Measurements from ENCODE around the gene IQCH. TPM values are rescaled to one million over a fixed set of nuclear protein-coding genes. Genes with fewer than 3 reads are reported as not detected.

IQCH gene
- total RNA-seq, 1 donor from 2014 or later, result 1.5 TPM

DNA sequence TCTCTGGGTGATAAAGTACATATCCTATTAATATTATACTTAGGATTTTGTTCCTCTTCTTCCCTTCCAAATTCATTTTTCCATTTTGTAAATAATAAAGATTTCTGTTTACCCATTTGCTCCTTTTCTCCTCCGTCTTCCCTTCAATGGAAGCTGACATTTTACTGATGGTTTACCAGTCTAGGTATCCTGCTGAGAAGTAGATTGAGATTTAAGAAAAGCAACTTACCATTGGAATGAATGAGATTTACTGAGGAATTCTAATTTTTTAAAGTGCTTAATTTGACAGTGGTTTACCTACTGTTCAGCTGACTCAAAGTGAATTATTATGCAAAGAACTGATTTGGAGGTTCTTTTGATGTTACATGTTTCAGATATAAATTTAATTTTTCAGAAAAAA, 268.7 kb downstream of the IQCH start:
- ChIA-PET POLR2A (no interaction called here), CTCF (no interaction called here)
- peaks cover 15% of the 10 kb centered on the region for H3K36me3 Mint-ChIP-seq (ENCODE audit: low read depth)
- TF ChIP-seq CTCF (IDR thresholded peaks at IDR 0.05), result no peak
- H3K27ac Mint-ChIP-seq, result no peak overlapping the region
- no peaks in the 10 kb centered on the region for H3K9me3 Mint-ChIP-seq
- intact Hi-C loops (cut with micrococcal nuclease), result loop anchor here (5.0 kb wide), 1 partner anchor 1021 kb away; the partner anchor contains the start of gene RPL4
- no peaks in the 10 kb centered on the region for H3K27me3 Mint-ChIP-seq
- no peak overlapping the region for H3K4me3 Mint-ChIP-seq
- ATAC-seq (ENCODE audit: low read depth) (no peak), DNase-seq (no peak)
- H3K4me1 Mint-ChIP-seq, result peaks cover 22% of the 10 kb centered on the region

DNA sequence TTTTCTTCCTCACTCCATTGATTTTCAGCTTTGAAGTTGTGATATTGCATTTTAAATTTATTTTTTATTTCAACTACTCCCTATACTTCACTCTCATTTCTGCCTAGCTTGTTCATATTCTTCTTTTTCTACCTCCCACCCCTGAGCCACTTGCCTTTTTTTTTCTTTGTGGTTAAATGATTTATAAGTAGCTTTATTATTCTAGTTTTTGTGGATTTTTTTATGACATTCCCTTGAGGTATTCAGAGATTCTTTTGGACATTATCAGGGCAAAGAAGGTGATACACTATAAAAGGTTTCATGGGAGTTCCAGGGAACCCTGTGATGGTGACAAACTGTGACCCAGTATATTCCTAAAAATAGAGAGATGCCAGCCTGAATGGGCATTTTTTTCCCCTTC, 269.6 kb downstream of the IQCH start:
- Mint-ChIP-seq H3K36me3 (ENCODE audit: low read depth) (peaks cover 15% of the 10 kb centered on the region), H3K4me1 (peaks cover 22% of the 10 kb centered on the region), H3K27me3 (no peaks in the 10 kb centered on the region), H3K4me3 (no peak overlapping the region), H3K9me3 (no peaks in the 10 kb centered on the region), H3K27ac (no peak overlapping the region)
- POLR2A ChIA-PET, result interaction anchor here (0.6 kb wide), 1 partner anchor 39 kb away, joined by 3 read pairs; no protein-coding TSS in a partner anchor
- CTCF ChIA-PET, result interaction anchor here (0.9 kb wide), 1 partner anchor 302 kb away, joined by 3 read pairs; no protein-coding TSS in a partner anchor
- DNase-seq, result no peak
- ATAC-seq (ENCODE audit: low read depth), result no peak
- intact Hi-C loops (cut with micrococcal nuclease), result loop anchor here (5.0 kb wide), 1 partner anchor 1022 kb away; the partner anchor contains the start of gene RPL4
- TF ChIP-seq CTCF (IDR thresholded peaks at IDR 0.05), result no peak

- Mint-ChIP-seq H3K4me1 (no peaks in the 10 kb centered on the region), H3K27me3 (no peaks in the 10 kb centered on the region), H3K27ac (no peak overlapping the region), H3K4me3 (no peak overlapping the region), H3K9me3 (no peaks in the 10 kb centered on the region), H3K36me3 (ENCODE audit: low read depth) (peaks cover 11% of the 10 kb centered on the region)
- CTCF ChIA-PET, result no interaction called here
- ATAC-seq (ENCODE audit: low read depth) (no peak), DNase-seq (no peak)
- intact Hi-C loops (cut with micrococcal nuclease), result no loop called here
- TF ChIP-seq CTCF (IDR thresholded peaks at IDR 0.05), result no peak
- POLR2A ChIA-PET, result no interaction called here
Measured at GRCh38 chr15:67528513-67528912, 273.9 kb downstream of the IQCH start.

DNA sequence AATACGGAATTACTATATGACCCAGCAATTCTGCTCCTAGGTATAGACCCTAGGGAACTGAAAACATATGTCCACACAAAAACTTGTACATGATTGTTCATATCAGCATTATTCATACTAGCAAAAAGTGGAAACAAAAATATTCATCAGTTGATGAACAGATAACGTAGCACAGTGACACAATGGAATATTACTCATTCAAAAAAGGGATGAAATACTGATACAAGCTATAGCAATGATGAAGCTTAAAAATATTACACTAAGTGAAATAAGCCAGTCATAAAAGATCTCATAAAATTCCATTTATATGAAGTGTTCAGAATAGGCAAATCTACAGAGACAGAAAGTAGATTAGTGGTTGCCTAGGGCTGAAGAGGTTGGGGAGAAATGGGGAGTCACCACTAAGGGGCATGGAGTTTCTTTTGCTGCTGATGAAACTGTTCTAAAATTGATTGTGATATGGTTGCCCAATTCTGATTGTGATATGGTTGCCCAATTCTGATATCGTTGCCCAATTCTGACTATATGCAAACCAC, 276.9 kb downstream of the IQCH start:
- no peak for ATAC-seq (ENCODE audit: low read depth)
- CTCF ChIA-PET, result no interaction called here

GRCh38 chr15:67533873-67534272, 279.3 kb downstream of the IQCH start:
- peaks cover 11% of the 10 kb centered on the region for H3K4me1 Mint-ChIP-seq
- DNase-seq (no peak), ATAC-seq (ENCODE audit: low read depth) (no peak)
- TF ChIP-seq CTCF (IDR thresholded peaks at IDR 0.05), result no peak
- no peaks in the 10 kb centered on the region for H3K9me3 Mint-ChIP-seq
- intact Hi-C loops (cut with micrococcal nuclease), result no loop called here
- H3K4me3 Mint-ChIP-seq, result no peak overlapping the region
- peaks cover 18% of the 10 kb centered on the region for H3K27me3 Mint-ChIP-seq
- no peaks in the 10 kb centered on the region for H3K36me3 Mint-ChIP-seq (ENCODE audit: low read depth)
- ChIA-PET POLR2A (interaction anchor here (0.6 kb wide), 1 partner anchor 1087 kb away, joined by 3 read pairs; no protein-coding TSS in a partner anchor), CTCF (no interaction called here)
- no peak overlapping the region for H3K27ac Mint-ChIP-seq

More for the DNA sequence above, 276.9 kb downstream of the IQCH start:
- H3K36me3 Mint-ChIP-seq (ENCODE audit: low read depth), result peaks cover 11% of the 10 kb centered on the region
- no peak for TF ChIP-seq CTCF (IDR thresholded peaks at IDR 0.05)
- peaks cover 6% of the 10 kb centered on the region for H3K27me3 Mint-ChIP-seq
- no peak for DNase-seq
- H3K9me3 Mint-ChIP-seq, result no peaks in the 10 kb centered on the region
- no peak overlapping the region for H3K4me3 Mint-ChIP-seq
- H3K27ac Mint-ChIP-seq, result no peak overlapping the region
- POLR2A ChIA-PET, result no interaction called here
- peaks cover 4% of the 10 kb centered on the region for H3K4me1 Mint-ChIP-seq
- intact Hi-C loops (cut with micrococcal nuclease), result no loop called here

Measured in activated B cell treated with CpG ODN at 0.5 μM for 24 hours (primary cell).